AG10803 (cell line): ENCODE results near the gene GRID1.

Experiments used
- DNase-seq: peaks from one replicate; pipeline ENCODE4 v3.0.0; 2010; ENCODE audit warnings: low read depth
- H3K4me3 ChIP-seq: 2 replicates; pipeline ENCODE4 v1.5.1; 2011; ENCODE audit warnings: mild to moderate bottlenecking, low read length, control low read depth
- CTCF ChIP-seq: conservative IDR thresholded peaks from 2 replicates; pipeline ENCODE4 v1.5.1; 2011; ENCODE audit warnings: mild to moderate bottlenecking, low read length, control low read depth, inconsistent platforms

The GRID1 gene

GRCh38 chr10:85921789-85922188, 444.8 kb downstream of the GRID1 start:
- TF ChIP-seq CTCF = no peak
- no peak overlapping the region for H3K4me3 ChIP-seq
- DNase-seq = no peak

GRCh38 chr10:85920311-85920710, 446.3 kb downstream of the GRID1 start:
- no peak for TF ChIP-seq CTCF
- H3K4me3 ChIP-seq = no peak overlapping the region
- DNase-seq = no peak

DNA sequence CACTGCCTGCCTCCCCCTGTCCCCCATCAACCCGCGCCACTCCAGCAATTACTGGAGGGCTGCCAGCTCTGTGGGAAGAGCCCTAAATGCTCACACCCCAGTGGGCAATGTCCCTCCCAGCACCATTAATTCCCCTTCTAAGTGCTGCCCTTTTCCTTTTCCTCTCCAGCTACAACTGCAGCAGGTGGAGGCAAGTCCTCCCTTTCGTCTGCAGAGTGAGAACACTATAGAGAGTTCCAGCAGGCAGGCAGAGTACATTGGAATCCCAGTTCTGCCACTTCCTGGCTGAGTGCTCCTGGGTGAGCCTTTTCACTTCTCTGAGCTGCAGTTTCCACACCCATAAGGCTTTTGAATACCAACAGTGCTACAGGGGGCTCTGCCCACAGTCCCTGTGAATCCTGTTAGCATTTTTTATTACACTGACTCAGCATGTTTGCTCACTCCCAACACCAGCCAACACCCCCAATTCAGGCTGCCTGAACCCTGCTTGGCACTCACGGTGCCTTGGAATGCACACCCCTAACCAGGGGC, 447.0 kb downstream of the GRID1 start:
- no peak for TF ChIP-seq CTCF
- H3K4me3 ChIP-seq = no peak overlapping the region
- DNase-seq = no peak

- no peak overlapping the region for H3K4me3 ChIP-seq
- no peak for DNase-seq
- TF ChIP-seq CTCF = no peak
These were observed 448.2 kb downstream of the GRID1 start for GRCh38 chr10:85918371-85918770.

DNA sequence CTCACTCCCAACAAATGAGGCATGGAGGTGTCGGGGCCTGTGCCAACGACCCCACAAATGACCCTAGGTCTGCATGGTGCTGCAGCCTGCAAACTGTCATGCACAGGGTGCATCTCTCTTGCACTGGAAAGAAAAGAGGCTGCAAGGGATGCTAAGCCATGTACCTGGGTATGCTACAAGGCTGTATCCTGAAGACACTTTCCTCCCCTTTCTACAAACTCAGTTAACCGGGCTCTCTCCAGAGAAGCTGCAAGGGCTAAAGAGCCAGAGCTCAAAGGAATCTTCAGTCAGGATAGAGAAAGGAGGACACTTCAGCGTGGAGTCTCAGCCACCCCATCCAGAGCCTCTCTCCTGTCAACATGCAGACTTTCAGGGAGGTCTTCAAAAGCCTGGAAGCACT, 449.0 kb downstream of the GRID1 start:
- TF ChIP-seq CTCF = no peak
- no peak for DNase-seq
- H3K4me3 ChIP-seq = no peak overlapping the region

DNA sequence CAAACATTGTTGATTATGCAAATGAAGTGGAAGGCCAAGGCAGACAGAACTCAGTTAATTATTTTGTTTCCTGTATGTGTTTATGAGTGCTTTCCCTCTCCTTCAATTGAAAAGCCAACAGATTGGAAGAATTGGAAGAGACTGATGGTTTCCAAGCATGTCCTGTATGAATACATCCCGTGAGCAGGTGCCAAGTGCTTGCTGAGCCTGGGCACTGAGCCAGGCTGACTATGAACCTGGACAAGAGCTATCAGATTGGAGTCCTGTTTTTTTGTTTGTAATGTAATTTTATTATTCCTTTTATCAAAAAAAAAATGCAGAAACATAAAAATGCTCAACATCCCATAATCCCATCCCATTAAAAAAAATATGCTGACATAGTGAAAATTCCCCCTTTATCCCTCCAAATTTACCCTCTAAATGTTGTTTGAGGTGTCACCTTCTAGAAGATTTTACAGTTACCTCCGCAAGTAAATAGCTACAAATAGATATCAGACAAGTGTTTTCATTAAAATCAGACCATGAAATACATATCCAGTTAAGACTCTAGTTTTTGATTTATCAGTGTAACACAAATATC, 449.5 kb downstream of the GRID1 start:
- H3K4me3 ChIP-seq = no peak overlapping the region
- no peak for DNase-seq
- TF ChIP-seq CTCF = no peak

DNA sequence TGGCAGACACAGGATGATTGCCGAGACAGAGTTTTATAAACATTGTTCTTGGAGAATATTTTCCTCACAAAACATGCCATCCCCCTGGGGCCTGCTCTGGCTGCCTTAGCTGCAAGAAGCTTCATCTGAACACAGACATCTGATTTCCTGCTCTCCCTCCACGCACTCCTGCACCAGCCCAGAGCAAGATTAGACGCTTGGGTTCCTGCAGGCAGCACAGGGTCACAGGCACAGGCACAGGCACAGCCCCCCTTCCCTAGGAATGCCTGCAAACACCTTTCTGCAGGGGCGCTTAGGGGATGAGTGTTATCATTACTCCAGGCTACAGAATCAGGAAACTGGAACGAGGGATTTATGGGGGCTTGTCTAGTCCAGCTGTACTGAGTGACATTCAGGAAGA, 450.3 kb downstream of the GRID1 start:
- no peak for DNase-seq
- no peak overlapping the region for H3K4me3 ChIP-seq
- no peak for TF ChIP-seq CTCF
